Measurements from ENCODE around the gene IGFLR1. TPM values are rescaled to one million over a fixed set of nuclear protein-coding genes. Genes with fewer than 3 reads are reported as not detected.

The IGFLR1 gene
- total and polyA plus RNA-seq, 2 of the 4 experiments (the other 2 are of a cell fraction): 0.72 to 2.7 TPM

GRCh38 chr19:35757231-35757748 lies 15.0 kb upstream of the IGFLR1 start (continued):
- TF ChIP-seq USF2 (IDR thresholded peaks at IDR 0.05; ENCODE audit: low read depth, low read length): no peak

DNA sequence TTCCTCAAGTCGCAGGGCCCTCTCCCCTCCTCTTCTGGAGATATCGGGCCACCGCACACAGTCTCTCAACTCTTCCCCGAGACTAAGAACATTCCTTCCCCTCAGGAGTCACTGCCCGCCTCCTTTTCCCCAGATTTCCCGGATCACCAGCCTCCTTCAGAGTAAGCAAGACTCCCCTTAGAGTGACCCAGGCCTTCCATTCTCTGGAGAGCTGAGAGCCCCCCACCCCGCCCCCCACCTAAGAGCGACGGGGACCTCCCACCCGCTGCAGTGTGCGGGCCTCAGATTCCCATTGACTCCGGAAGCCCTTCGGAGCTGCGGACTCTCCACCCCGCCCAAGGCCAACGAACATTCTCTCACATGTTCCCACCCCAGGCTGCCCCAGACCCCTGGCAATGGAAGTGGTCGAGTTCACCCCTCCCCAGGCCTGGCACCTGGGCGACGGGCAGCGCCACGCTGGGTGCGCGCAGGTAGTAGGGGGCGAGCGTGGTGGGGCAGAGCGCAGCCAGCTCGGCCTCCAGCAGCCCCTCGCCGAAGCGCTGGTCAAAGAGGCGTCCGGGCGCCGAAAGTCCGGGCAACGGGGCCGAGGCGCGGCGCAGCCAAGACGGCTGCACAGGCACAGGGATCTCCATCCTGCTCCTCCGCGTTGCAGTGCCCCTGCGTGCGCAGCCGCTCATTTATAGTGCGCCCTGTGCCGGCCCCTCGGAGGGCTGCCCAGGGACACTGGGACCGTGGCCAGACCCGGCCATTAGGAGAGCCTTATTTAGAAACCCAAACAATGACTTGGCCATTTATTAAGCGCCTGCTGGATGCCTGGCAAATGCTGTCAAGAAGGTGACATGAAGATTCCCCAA lies 14.4 kb upstream of the IGFLR1 start, which contains the start of gene HSPB6:
Gene HSPB6, minus strand, starts transcription at position 653 of the 854 bp plus-strand sequence. Its CDS starts 21 bp downstream, at position 632.
- peak within 1 kb of the TSS; percentile 74 for H3K18ac ChIP-seq (ENCODE audit: low read depth, low read length)
- ATAC-seq (ENCODE audit: low read depth) (peak; percentile 26), DNase-seq (peak; percentile 72)
- ChIA-PET POLR2A (ENCODE audit: unreplicated experiment) (interaction anchor here (0.6 to 1.0 kb wide), 2 partner anchors 9 to 488 kb away, joined by 4 to 5 read pairs; partner anchors contain the start of gene LIN37), CTCF (interaction anchor here (0.6 kb wide), 1 partner anchor 175 kb away, joined by 3 read pairs; no protein-coding TSS in a partner anchor)
- WGBS, 2 experiments (ENCODE audit: extremely low coverage in 2 of 2, insufficient read length in 1 of 2): 5% methylated on average over 24 of the region's 52 CpGs; no CpG with 5 or more reads in 1 of the 2 experiments
- peak within 1 kb of the TSS; percentile 59; the same call in 1 of the 3 replicates for H2BK15ac ChIP-seq (ENCODE audit: low read depth, low read length)
- H2AK5ac ChIP-seq (ENCODE audit: low read depth, low read length): peak within 1 kb of the TSS; percentile 91
- in situ Hi-C loops (cut with MboI; ENCODE audit: low sequenced_read_pairs): no loop called here
- H4K20me1 ChIP-seq (ENCODE audit: insufficient read depth, low read length): peaks cover 6% of the 10 kb centered on the region; the same call in 1 of the 2 replicates
- peaks cover 35 to 68% of the 10 kb centered on the region in 2 experiments for H3K79me1 ChIP-seq (ENCODE audit: low read depth in 1 of 2, low read length in 2 of 2)
- H4K5ac ChIP-seq (ENCODE audit: low read depth, low read length): peak within 1 kb of the TSS; percentile 89
- peak within 1 kb of the TSS; percentile 95 for H2AK9ac ChIP-seq (replicated peaks; ENCODE audit: low read depth, low read length, poor library complexity)
- H3K27me3 ChIP-seq (ENCODE audit: control insufficient read depth, insufficient read depth, low read length): no peaks in the 10 kb centered on the region
- peak within 1 kb of the TSS; percentile 88 for H3K14ac ChIP-seq (replicated peaks; ENCODE audit: low read depth, low read length)
- peaks cover 33% of the 10 kb centered on the region for H3K36me3 ChIP-seq (ENCODE audit: control insufficient read depth, insufficient read depth, low read length)
- TF ChIP-seq BHLHE40 (IDR thresholded peaks at IDR 0.05; ENCODE audit: low read depth, low read length) (no peak), CTCF (conservative IDR thresholded peaks at IDR 0.05; ENCODE audit: low read depth, low read length) (no peak), MXI1 (IDR thresholded peaks at IDR 0.05; ENCODE audit: borderline replicate concordance, low read depth, low read length) (no peak; the same call in 1 of the 2 replicates), NFE2L2 (IDR thresholded peaks at IDR 0.05; ENCODE audit: low read depth, low read length) (peak; percentile 39), MAZ (IDR thresholded peaks at IDR 0.05; ENCODE audit: borderline replicate concordance, low read depth, low read length) (no peak), POLR2A (IDR thresholded peaks at IDR 0.05; ENCODE audit: low read depth, low read length) (peak; percentile 87), MAFK (IDR thresholded peaks at IDR 0.05; ENCODE audit: low read depth, low read length) (no peak)
- TF ChIP-seq, protein P1, sequence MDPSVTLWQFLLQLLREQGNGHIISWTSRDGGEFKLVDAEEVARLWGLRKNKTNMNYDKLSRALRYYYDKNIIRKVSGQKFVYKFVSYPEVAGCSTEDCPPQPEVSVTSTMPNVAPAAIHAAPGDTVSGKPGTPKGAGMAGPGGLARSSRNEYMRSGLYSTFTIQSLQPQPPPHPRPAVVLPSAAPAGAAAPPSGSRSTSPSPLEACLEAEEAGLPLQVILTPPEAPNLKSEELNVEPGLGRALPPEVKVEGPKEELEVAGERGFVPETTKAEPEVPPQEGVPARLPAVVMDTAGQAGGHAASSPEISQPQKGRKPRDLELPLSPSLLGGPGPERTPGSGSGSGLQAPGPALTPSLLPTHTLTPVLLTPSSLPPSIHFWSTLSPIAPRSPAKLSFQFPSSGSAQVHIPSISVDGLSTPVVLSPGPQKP (IDR thresholded peaks at IDR 0.05; ENCODE audit: borderline replicate concordance, low read depth, low read length): no peak
- H2BK5ac ChIP-seq (ENCODE audit: low read depth, low read length, poor library complexity, severe bottlenecking): peak within 1 kb of the TSS; percentile 96
- H3K4me2 ChIP-seq (ENCODE audit: low read depth, low read length): peak within 1 kb of the TSS; percentile 93
- dilution Hi-C loops (cut with HindIII; ENCODE audit: low sequenced_read_pairs, unreplicated experiment): no loop called here
- H3K4me1 ChIP-seq (ENCODE audit: control insufficient read depth, insufficient read depth, low read length): peaks cover 13% of the 10 kb centered on the region
- peak within 1 kb of the TSS; percentile 92 for H2BK120ac ChIP-seq (ENCODE audit: low read depth, low read length)
- H3K23ac ChIP-seq (ENCODE audit: low read depth, low read length): peak within 1 kb of the TSS; percentile 94
- H3K56ac ChIP-seq (ENCODE audit: extremely low read depth, insufficient read depth, low read length): peak within 1 kb of the TSS; percentile 84
- H3K4me3 ChIP-seq (ENCODE audit: insufficient read depth, low read depth, low read length): peak within 1 kb of the TSS; percentile 50
- peak within 1 kb of the TSS; percentile 78 to 94 for H4K8ac ChIP-seq (ENCODE audit: low read depth in 2 of 2, low read length in 2 of 2)
- peak within 1 kb of the TSS; percentile 43; the same call in 1 of the 2 replicates for H2BK20ac ChIP-seq (ENCODE audit: low read depth, low read length)
- H3K27ac ChIP-seq (ENCODE audit: insufficient read depth, low read length): peak within 1 kb of the TSS; percentile 97
- peaks cover 20% of the 10 kb centered on the region; the same call in 1 of the 2 replicates for H3K9me1 ChIP-seq (ENCODE audit: insufficient read depth, low read length)
- intact Hi-C loops (cut with micrococcal nuclease): loop anchor here (5.0 kb wide), 1 partner anchor 176 kb away; no protein-coding TSS in a partner anchor
- peak within 1 kb of the TSS; percentile 90 for H3K9ac ChIP-seq (ENCODE audit: low read depth, low read length)
- no peaks in the 10 kb centered on the region for H3K9me3 ChIP-seq (ENCODE audit: control insufficient read depth, insufficient read depth, low read length)
- no TSS peak for BruUV-seq (replicated peaks)
- peak within 1 kb of the TSS; percentile 92 for H4K91ac ChIP-seq (ENCODE audit: insufficient read depth, low read depth, low read length)
- H3K4ac ChIP-seq (ENCODE audit: low read depth, low read length): peak within 1 kb of the TSS; percentile 91
- H2AFZ ChIP-seq (replicated peaks; ENCODE audit: low read length, poor library complexity): peak within 1 kb of the TSS; percentile 96
